WERI-Rb-1 (cell line): ENCODE measurements around the gene COL4A1.

Source experiments
- DNase-seq: peaks from one replicate; pipeline ENCODE4 v3.0.0-alpha.2; 2020
- H3K27ac ChIP-seq: fragments of 250-450 bp; sonication (Bioruptor Pico); 2 replicates; pipeline ENCODE4 v1.5.1; 2020; ENCODE audit warnings: mild to moderate bottlenecking, moderate library complexity
- H3K27me3 ChIP-seq: fragments of 250-450 bp; sonication (Bioruptor Pico); 2 replicates; pipeline ENCODE4 v1.5.1; 2021; ENCODE audit warnings: mild to moderate bottlenecking, low read depth, moderate library complexity; ENCODE audit not compliant: insufficient read depth, severe bottlenecking
- H3K36me3 ChIP-seq: fragments of 250-450 bp; sonication (Bioruptor Pico); 2 replicates; pipeline ENCODE4 v1.5.1; 2020; ENCODE audit warnings: mild to moderate bottlenecking, moderate library complexity
- H3K4me3 ChIP-seq: 2 replicates; pipeline ENCODE4 v1.5.1; 2011; ENCODE audit warnings: low read depth, mild to moderate bottlenecking, control low read depth, low read length
- H3K9me3 ChIP-seq: fragments of 250-450 bp; sonication (Bioruptor Pico); 2 replicates; pipeline ENCODE4 v1.5.1; 2021; ENCODE audit warnings: mild to moderate bottlenecking, moderate library complexity; ENCODE audit not compliant: severe bottlenecking
- TF ChIP-seq, protein P1 (sequence below): IDR thresholded peaks from 2 replicates; pipeline ENCODE4 v1.5.1; 2011; ENCODE audit warnings: low read depth, mild to moderate bottlenecking, control low read depth, inconsistent platforms, low read length

Gene COL4A1

DNA sequence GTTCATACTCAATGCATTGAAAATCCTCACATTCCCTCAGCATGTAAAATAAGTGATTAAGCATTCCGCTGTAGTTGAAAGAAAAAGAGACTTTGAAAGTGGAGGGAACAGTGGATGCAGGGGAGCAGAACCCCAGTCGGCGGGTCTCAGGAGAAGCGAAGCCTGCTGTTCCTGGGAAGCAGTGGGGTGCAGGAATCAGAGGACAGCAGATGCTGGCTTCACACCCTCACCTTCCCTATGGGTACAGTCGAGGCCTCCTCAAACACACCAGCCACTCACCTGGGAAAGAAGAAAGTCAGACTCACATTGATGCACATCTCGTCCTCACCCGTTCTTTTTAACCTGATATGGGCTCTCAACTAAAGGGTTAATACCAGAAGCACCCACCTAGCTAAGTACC lies 38.3 kb upstream of the COL4A1 start:
- Histone ChIP-seq H3K27ac (no peak overlapping the region), H3K27me3 (no peaks in the 10 kb centered on the region)
- DNase-seq = no peak

DNA sequence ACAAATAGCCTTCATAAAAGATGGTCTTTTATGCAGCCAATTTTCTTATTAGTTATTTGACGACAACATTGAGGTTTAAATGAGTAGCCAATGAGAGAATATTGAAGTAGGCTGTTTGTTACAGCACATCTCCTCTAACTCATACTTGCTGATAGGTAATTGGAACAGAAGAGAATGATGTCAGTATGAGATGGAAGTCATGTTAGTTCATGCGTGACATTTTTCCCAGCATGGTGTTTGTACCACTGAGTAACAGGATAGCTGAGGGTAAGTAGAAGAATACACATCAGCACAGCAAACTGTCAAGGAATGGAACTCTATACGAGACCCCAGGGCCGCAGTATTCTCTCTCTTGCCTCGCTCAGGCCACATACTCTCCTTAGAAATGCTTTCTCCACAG lies 37.4 kb upstream of the COL4A1 start:
- no peak overlapping the region for H3K27ac ChIP-seq
- no peaks in the 10 kb centered on the region for H3K9me3 ChIP-seq
- DNase-seq = peak; percentile 1
- H3K27me3 ChIP-seq = no peaks in the 10 kb centered on the region
- TF ChIP-seq, protein P1, sequence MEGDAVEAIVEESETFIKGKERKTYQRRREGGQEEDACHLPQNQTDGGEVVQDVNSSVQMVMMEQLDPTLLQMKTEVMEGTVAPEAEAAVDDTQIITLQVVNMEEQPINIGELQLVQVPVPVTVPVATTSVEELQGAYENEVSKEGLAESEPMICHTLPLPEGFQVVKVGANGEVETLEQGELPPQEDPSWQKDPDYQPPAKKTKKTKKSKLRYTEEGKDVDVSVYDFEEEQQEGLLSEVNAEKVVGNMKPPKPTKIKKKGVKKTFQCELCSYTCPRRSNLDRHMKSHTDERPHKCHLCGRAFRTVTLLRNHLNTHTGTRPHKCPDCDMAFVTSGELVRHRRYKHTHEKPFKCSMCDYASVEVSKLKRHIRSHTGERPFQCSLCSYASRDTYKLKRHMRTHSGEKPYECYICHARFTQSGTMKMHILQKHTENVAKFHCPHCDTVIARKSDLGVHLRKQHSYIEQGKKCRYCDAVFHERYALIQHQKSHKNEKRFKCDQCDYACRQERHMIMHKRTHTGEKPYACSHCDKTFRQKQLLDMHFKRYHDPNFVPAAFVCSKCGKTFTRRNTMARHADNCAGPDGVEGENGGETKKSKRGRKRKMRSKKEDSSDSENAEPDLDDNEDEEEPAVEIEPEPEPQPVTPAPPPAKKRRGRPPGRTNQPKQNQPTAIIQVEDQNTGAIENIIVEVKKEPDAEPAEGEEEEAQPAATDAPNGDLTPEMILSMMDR = no peak
- H3K4me3 ChIP-seq = no peak overlapping the region
- no peaks in the 10 kb centered on the region for H3K36me3 ChIP-seq

More for the DNA sequence above, 38.3 kb upstream of the COL4A1 start:
- H3K36me3 ChIP-seq = no peaks in the 10 kb centered on the region
- no peak overlapping the region for H3K4me3 ChIP-seq
- TF ChIP-seq, protein P1 = no peak
- H3K9me3 ChIP-seq = no peaks in the 10 kb centered on the region

DNA sequence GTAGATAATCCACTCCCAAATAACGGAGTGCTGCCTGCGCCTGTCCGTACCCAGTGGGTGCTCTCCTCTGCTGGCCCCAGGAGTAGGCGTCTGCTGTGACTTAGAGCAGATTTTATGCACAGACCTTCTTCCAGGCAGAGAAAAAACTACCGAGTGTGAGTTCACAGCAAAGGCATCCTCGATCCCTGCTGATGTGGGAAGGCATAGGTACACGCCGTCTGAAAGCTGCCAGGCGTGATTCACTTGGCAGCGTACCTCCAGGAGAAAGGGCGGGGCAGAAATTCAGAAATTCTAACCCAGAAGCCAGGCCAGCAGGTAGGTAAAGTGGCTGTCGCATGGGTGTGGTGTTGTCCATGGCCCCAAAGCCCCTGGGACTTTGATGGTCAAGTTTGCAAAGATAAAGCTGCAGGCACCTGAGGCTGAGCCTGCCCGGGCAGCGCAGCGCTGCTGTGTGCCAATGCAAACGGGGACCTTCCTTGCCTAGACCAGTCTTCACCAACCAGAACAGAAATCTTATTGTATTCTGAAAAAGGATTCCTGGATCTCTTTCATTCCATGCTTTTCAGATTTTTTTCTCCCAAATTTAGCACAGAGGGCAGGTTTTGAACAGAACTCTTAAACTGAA lies 36.4 kb upstream of the COL4A1 start:
- H3K27me3 ChIP-seq = no peaks in the 10 kb centered on the region
- no peaks in the 10 kb centered on the region for H3K9me3 ChIP-seq
- no peaks in the 10 kb centered on the region for H3K36me3 ChIP-seq
- H3K27ac ChIP-seq = no peak overlapping the region
- TF ChIP-seq, protein P1 = no peak
- H3K4me3 ChIP-seq = no peak overlapping the region
- peak; percentile 2 for DNase-seq

DNA sequence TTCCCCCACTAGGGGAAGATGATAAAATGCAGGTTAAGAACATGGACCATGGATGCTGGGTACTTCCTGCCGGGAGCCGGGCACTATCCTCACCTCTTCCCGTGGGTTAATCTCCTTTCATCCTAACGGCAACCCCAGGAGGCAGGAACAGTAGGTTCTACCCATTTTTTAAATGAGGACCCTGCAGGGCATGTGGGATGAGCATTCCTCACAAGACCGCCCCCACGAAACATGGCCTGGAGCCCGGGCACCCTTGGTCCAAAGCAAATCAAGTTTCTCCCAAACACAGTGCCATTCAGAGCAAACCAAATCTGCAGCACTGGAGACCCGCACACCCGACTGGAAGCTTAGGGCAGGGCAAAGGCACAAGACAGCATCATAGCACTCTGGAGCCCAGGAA lies 35.5 kb upstream of the COL4A1 start:
- peak; percentile 4 for DNase-seq
- H3K27ac ChIP-seq = no peak overlapping the region
- H3K9me3 ChIP-seq = no peaks in the 10 kb centered on the region
- TF ChIP-seq, protein P1 = no peak
- no peak overlapping the region for H3K4me3 ChIP-seq
- no peaks in the 10 kb centered on the region for H3K36me3 ChIP-seq
- H3K27me3 ChIP-seq = no peaks in the 10 kb centered on the region

DNA sequence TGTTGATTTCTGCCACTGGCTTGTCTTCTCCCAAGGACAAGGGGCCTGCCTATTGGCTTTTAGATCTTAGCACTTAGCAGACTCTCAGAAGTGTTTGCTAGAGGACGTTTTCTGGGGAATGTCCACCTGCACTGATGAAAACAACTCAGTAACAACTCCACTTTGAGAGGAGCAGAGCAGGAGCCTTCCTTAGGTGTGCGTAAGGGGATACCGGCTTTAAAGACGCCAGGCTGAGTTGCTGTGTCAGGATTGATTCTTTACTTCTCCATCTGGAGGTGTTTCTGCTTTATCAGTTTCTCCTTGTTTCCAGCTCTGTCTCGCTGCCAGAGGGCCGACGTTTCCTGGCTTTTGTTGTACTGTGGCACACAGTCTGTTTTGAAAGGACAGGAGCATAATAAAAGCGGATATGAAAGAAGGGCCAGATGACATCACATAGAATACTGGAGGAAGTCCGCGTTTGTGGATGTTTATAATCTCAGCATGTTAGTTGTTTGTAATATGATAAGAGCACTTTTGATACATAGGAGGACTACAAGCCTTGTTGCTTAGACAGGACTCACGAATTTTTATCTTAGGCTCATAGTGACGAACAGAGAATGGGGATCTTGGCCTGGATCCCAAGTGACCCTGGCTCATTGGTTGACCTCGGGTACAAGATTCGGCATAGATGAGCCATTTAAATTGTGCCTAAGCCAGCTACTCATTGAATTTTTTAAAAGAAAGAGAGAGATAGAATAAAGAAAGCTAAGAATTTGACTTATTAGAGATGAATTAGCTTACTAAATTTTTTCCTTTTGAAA lies 34.7 kb upstream of the COL4A1 start:
- Histone ChIP-seq H3K27me3 (no peaks in the 10 kb centered on the region), H3K4me3 (no peak overlapping the region), H3K36me3 (no peaks in the 10 kb centered on the region), H3K9me3 (no peaks in the 10 kb centered on the region), H3K27ac (no peak overlapping the region)
- TF ChIP-seq, protein P1 = no peak
- peak; percentile 1 for DNase-seq
